ENCODE results near the gene PAPSS1. TPM values are rescaled to one million over a fixed set of nuclear protein-coding genes. Genes with fewer than 3 reads are reported as not detected.
A peak's percentile ranks its signal among the peaks of the same experiment; 100 is the strongest.

The PAPSS1 gene
- total and polyA plus RNA-seq, 2 donors (not counting 3 experiments of a cell fraction or from before 2014, with no cell fraction given) = 69.6 to 77.2 TPM

DNA sequence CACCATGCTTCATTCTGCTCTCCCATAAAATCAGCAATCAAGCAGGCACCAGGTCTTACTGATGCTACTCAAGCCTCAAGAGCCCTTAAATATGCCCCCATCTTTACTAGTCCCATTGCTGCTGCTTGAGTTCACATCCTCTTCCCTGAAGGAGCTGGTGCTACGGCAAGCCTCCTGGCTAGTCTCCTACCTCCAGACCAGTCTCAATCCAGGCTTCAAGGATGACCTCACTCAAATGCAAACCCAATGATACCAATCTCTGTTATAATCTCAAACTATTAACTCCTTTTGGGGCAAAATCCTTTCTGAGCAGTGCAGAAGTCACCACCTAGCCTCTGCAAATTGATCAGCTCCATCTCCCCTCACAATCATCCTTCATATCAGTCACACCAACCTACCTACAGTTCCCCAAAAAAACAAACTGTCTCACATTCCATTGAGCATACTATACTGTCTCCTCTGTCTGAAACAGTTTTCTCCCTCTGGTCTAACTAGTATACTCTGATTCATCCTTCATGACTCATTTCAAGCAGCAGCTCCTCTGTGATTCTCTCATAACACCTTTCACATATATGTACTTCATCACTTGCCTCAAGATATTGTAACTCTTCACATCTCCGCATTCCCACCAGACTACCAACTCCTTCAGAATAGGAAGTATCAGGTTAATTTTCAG lies 30.0 kb downstream of the PAPSS1 start:
- intact Hi-C loops (cut with micrococcal nuclease) (no loop called here), dilution Hi-C loops (cut with MboI; ENCODE audit: extremely low pct_ligation_motif_present, low sequenced_read_pairs) (no loop called here)
- H2AFZ ChIP-seq (ENCODE audit: low read depth, low read length) = no peak overlapping the region
- peaks cover 1 to 8% of the 10 kb centered on the region in 2 experiments for H3K36me3 ChIP-seq (ENCODE audit: control insufficient read depth in 2 of 2, extremely low read depth in 1 of 2, insufficient read depth in 2 of 2, low read length in 2 of 2)
- peak; percentile 90 for TF ChIP-seq FOS (IDR thresholded peaks at IDR 0.05; ENCODE audit: borderline replicate concordance, insufficient read depth, low read length)
- TF ChIP-seq JUN (IDR thresholded peaks at IDR 0.05; ENCODE audit: borderline replicate concordance, insufficient read depth, insufficient read length, low read depth) = peak; percentile 76
- TF ChIP-seq POLR2A (IDR thresholded peaks at IDR 0.05; ENCODE audit: low read depth, low read length) = no peak
- H3K4me2 ChIP-seq (ENCODE audit: insufficient read depth, low read length) = peak overlapping the region; percentile 17
- H3K4me3 ChIP-seq (replicated peaks in 1 of 3; ENCODE audit: insufficient read depth in 1 of 3, low read depth in 1 of 3, low read length in 3 of 3) = no peak overlapping the region
- H3K4me1 ChIP-seq (ENCODE audit: control insufficient read depth, extremely low read depth, insufficient read depth, low read length) = peaks cover 28% of the 10 kb centered on the region
- FAIRE-seq (no peak), DNase-seq (ENCODE audit: low read depth, low spot score) (peak; percentile 67)
- no peak overlapping the region for H3K9ac ChIP-seq (replicated peaks; ENCODE audit: extremely low read depth, insufficient read depth, low read length)
- peaks cover 7% of the 10 kb centered on the region for H3K79me2 ChIP-seq (ENCODE audit: control insufficient read depth, insufficient read depth, low read length)
- no peaks in the 10 kb centered on the region for H3K27me3 ChIP-seq (ENCODE audit: control insufficient read depth in 2 of 2, insufficient read depth in 2 of 2, low read length in 2 of 2)
- ChIA-PET CTCF (interaction anchor here (0.8 to 1.7 kb wide), 3 partner anchors 9 to 30 kb away, joined by 3 to 8 read pairs (median 4); partner anchors contain the start of gene PAPSS1), POLR2A (no interaction called here)
- no peaks in the 10 kb centered on the region for H3K9me1 ChIP-seq (replicated peaks; ENCODE audit: control insufficient read depth, extremely low read depth, insufficient read depth, low read length)
- H3K27ac ChIP-seq (ENCODE audit: insufficient read depth, low read depth, low read length) = peak overlapping the region; percentile 66
- no TSS peak for BruUV-seq (replicated peaks)
- no peaks in the 10 kb centered on the region for H3K9me3 ChIP-seq (replicated peaks; ENCODE audit: control insufficient read depth, insufficient read depth, low read length)
- no peaks in the 10 kb centered on the region for H4K20me1 ChIP-seq (replicated peaks; ENCODE audit: control insufficient read depth, extremely low read depth, insufficient read depth, low read length)

DNA sequence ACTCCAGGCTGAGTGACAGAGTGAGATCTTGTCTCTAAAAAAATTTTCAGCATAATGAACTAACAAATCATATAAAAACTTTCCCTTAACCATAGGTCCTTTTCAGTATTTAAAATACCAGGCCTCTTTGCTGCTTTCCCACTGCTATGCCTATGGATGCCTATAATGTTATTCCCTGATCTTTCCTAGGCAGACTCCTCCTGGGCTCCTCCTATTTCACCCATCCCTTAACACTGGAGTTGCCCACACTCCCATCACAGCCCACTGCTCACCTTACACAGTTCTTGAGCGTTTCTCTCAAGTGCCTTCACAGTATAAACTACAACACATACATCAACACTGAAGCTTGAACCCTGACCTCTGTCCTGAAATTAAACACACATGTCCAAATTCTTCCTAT lies 31.6 kb downstream of the PAPSS1 start:
- Histone ChIP-seq H3K4me2 (ENCODE audit: insufficient read depth, low read length) (no peak overlapping the region), H3K9me3 (replicated peaks; ENCODE audit: control insufficient read depth, insufficient read depth, low read length) (no peaks in the 10 kb centered on the region), H3K9ac (replicated peaks; ENCODE audit: extremely low read depth, insufficient read depth, low read length) (no peak overlapping the region), H3K27me3 (ENCODE audit: control insufficient read depth in 2 of 2, insufficient read depth in 2 of 2, low read length in 2 of 2) (no peaks in the 10 kb centered on the region), H3K9me1 (replicated peaks; ENCODE audit: control insufficient read depth, extremely low read depth, insufficient read depth, low read length) (no peaks in the 10 kb centered on the region), H3K79me2 (ENCODE audit: control insufficient read depth, insufficient read depth, low read length) (peaks cover 7% of the 10 kb centered on the region), H3K27ac (ENCODE audit: insufficient read depth, low read depth, low read length) (no peak overlapping the region), H2AFZ (ENCODE audit: low read depth, low read length) (no peak overlapping the region), H3K36me3 (ENCODE audit: control insufficient read depth in 2 of 2, extremely low read depth in 1 of 2, insufficient read depth in 2 of 2, low read length in 2 of 2) (peaks cover 0 to 8% of the 10 kb centered on the region in 2 experiments), H4K20me1 (replicated peaks; ENCODE audit: control insufficient read depth, extremely low read depth, insufficient read depth, low read length) (no peaks in the 10 kb centered on the region), H3K4me1 (ENCODE audit: control insufficient read depth, extremely low read depth, insufficient read depth, low read length) (peaks cover 22% of the 10 kb centered on the region), H3K4me3 (replicated peaks in 1 of 3; ENCODE audit: insufficient read depth in 1 of 3, low read depth in 1 of 3, low read length in 3 of 3) (no peak overlapping the region)
- FAIRE-seq (no peak), DNase-seq (ENCODE audit: low read depth, low spot score) (no peak)
- BruUV-seq (replicated peaks) = no TSS peak
- dilution Hi-C loops (cut with MboI; ENCODE audit: extremely low pct_ligation_motif_present, low sequenced_read_pairs) (no loop called here), intact Hi-C loops (cut with micrococcal nuclease) (no loop called here)
- TF ChIP-seq, protein P1, sequence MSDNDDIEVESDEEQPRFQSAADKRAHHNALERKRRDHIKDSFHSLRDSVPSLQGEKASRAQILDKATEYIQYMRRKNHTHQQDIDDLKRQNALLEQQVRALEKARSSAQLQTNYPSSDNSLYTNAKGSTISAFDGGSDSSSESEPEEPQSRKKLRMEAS (IDR thresholded peaks at IDR 0.05; ENCODE audit: insufficient read depth, insufficient read length) = no peak
- TF ChIP-seq FOS (IDR thresholded peaks at IDR 0.05; ENCODE audit: borderline replicate concordance, insufficient read depth, low read length) (no peak), EZH2 (IDR thresholded peaks at IDR 0.05; ENCODE audit: borderline replicate concordance, low read depth, low read length, severe bottlenecking) (no peak), GATA2 (IDR thresholded peaks at IDR 0.05; ENCODE audit: insufficient read depth, insufficient read length, low read depth, low read length) (no peak), JUN (IDR thresholded peaks at IDR 0.05; ENCODE audit: borderline replicate concordance, insufficient read depth, insufficient read length, low read depth) (no peak), POLR2A (IDR thresholded peaks at IDR 0.05; ENCODE audit: low read depth, low read length) (no peak), MYC (IDR thresholded peaks at IDR 0.05; ENCODE audit: low read depth, low read length) (no peak), POLR2AphosphoS5 (IDR thresholded peaks at IDR 0.05; ENCODE audit: insufficient read depth, low read depth, low read length) (no peak)
- TF ChIP-seq, protein P2, sequence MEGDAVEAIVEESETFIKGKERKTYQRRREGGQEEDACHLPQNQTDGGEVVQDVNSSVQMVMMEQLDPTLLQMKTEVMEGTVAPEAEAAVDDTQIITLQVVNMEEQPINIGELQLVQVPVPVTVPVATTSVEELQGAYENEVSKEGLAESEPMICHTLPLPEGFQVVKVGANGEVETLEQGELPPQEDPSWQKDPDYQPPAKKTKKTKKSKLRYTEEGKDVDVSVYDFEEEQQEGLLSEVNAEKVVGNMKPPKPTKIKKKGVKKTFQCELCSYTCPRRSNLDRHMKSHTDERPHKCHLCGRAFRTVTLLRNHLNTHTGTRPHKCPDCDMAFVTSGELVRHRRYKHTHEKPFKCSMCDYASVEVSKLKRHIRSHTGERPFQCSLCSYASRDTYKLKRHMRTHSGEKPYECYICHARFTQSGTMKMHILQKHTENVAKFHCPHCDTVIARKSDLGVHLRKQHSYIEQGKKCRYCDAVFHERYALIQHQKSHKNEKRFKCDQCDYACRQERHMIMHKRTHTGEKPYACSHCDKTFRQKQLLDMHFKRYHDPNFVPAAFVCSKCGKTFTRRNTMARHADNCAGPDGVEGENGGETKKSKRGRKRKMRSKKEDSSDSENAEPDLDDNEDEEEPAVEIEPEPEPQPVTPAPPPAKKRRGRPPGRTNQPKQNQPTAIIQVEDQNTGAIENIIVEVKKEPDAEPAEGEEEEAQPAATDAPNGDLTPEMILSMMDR (IDR thresholded peaks at IDR 0.05; ENCODE audit: extremely low read depth in 1 of 2, insufficient read depth in 1 of 2, low read depth in 1 of 2, low read length in 2 of 2) = no peak
- POLR2A ChIA-PET = no interaction called here
- CTCF ChIA-PET = no interaction called here
